NOMO-1 treated with dmso at 0.1 percent for 144 hours (cell line): ENCODE data around the gene AMY1A.
"Not testable (repeated sequence)": the region's sequence is repeated elsewhere in the genome, so short reads cannot be mapped to it uniquely, and the experiment has no call there.

Experiments
- DNase-seq: peaks from one replicate; lab custom pipeline; 2025; ENCODE audit not compliant: unreplicated experiment; lab: John Stamatoyannopoulos, UW

Gene AMY1A

GRCh38 chr1:103655460-103655859 is at the start of gene AMY1A:
AMY1A (plus strand) TSS chr1:103655760; CDS start chr1:103656331, 571 bp downstream.
- DNase-seq: not testable (repeated sequence)

- DNase-seq: no peak
Observed at GRCh38 chr1:103616362-103616761, 39.2 kb upstream of the AMY1A start.

DNA sequence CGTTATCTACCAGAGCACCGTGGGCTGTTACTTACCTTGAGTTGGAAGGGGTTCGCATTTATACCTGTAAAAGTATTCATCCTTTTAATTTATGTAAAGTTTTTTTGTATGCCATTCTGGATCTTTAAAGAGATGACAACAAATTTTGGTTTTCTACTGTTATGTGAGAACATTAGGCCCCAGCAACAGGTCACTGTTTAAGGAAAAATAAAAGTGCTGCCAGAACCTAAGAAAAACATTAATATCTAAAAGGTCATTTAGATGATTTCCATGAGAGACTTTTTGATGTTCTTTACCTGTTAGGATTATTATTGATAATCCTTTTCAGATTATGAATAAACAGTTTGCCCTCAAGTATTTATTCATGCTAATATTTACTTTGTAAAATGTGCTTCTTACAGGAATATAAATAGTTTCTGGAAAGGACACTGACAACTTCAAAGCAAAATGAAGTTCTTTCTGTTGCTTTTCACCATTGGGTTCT is 38.5 kb upstream of the AMY1A start, which contains the start of gene AMY2A:
Gene AMY2A (plus strand): TSS at position 434 of the 484 bp plus-strand sequence. CDS start 14 bp downstream, at position 448.
- not testable (repeated sequence) for DNase-seq

DNA sequence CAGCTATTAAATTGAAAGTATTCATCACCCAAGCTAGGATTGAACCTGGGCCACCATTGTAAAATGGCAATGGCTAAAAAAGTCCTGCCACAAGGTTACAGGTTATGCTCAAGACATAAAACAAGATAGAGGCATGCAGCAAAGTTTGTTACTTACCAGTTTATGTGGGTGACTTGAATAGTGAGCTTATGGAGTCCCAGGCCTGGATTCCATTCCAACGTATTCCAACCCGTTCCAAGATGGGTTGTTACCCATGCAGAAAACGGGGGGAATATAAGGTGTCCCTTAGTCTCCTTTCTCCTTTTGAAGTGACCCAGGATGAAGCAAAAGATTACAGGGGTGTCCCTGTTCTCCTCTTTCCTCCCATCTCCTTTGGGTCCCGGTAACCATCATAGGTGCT is 28.1 kb upstream of the AMY1A start:
- not testable (repeated sequence) for DNase-seq

- DNase-seq: not testable (repeated sequence)
Observed at GRCh38 chr1:103641194-103641593, 14.4 kb upstream of the AMY1A start.

DNA sequence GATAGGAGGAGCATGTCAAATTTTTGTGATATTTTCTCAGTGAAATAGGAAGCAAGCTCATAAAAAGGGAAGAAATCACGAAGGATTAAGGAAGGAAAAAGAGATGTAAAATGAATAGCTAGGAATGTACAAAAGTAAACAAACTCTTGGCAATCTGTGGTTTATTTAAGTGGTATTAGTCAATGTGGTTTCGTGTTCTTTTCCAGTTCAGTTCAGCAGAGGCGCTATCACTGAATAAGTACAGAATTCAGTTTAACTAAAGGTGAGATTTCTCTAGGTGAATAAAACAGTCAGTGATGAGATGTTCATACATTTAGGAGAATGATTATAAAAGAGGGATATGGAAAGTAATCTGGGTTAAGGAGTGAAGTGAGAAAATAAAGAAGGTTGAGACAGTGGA is 11.7 kb upstream of the AMY1A start:
- not testable (repeated sequence) for DNase-seq

- DNase-seq: not testable (repeated sequence)
Observed at GRCh38 chr1:103650305-103650704, 5.3 kb upstream of the AMY1A start.

DNA sequence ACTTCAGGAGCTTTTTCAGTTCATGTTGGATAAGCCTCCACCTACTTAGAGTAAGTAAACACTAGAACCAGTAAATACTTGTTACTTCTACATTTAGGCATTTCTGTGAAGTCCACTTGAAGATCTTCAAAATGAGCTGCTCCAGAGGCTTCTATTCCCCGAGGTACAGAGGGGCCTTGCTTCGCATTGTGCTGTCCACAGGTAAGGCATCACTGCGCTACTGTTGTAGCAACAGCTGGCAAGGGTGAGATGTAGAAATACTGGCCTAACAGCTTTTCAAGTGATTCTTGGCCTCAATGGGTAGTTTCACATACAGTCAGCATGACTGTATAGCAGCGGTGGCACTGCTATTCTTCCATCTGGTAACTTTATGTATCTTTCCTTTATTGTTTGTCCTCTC is 4.7 kb upstream of the AMY1A start:
- DNase-seq: not testable (repeated sequence)

- not testable (repeated sequence) for DNase-seq
Observed at GRCh38 chr1:103654133-103654532, 1.4 kb upstream of the AMY1A start.

- DNase-seq: not testable (repeated sequence)
Observed at GRCh38 chr1:103676335-103676734, 20.8 kb downstream of the AMY1A start.

DNA sequence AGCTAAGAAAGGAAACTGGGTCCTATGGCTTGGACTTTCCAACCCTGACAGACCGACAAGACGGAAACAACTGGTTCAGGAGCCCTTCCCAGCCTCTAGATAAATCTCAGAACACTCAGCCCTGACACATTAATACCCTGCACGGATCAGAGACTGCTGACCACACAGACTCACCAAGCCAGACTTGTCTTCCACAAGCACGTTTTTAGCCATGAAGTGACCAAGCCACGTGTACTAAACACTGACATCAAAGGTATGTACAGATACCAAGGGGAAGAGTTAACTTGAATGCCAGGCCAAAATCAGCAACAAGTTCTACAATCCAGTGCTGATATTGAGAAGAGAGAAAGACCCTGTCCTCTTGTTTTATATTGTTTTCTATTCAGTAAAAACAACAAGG is 40.5 kb downstream of the AMY1A start, which contains the start of gene AMY1B:
Gene AMY1B (minus strand): TSS at position 101 of the 400 bp plus-strand sequence. CDS start 571 bp downstream, outside the sequence.
- not testable (repeated sequence) for DNase-seq

GRCh38 chr1:103697430-103697829 is 41.9 kb downstream of the AMY1A start:
- not testable (repeated sequence) for DNase-seq

- not testable (repeated sequence) for DNase-seq
Observed at GRCh38 chr1:103700669-103701068, 45.1 kb downstream of the AMY1A start.

DNA sequence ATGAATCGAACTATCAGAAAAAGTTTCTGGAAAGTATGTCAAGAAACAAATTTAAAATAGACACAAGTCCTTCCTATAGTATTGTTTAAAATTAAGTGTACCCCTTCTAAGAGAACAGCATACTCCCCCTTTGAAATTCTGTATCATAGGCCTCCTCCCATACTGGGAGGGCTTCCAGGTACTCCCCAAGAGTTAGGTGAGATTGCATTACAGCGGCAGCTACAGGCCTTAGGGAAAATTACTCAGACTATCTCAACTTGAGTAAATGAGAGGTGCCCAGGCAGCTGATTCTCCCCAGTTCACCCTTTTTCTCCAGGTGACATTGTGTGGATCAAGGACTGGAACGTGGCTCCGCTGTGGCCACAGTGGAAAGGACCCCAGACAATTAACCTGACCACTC is 45.7 kb downstream of the AMY1A start:
- DNase-seq: not testable (repeated sequence)

- not testable (repeated sequence) for DNase-seq
Observed at GRCh38 chr1:103707670-103708069, 52.1 kb downstream of the AMY1A start.

GRCh38 chr1:103710381-103710780 is 54.8 kb downstream of the AMY1A start:
- not testable (repeated sequence) for DNase-seq
